ENCODE data around the gene CCNB2. TPM values are rescaled to one million over a fixed set of nuclear protein-coding genes. Genes with fewer than 3 reads are reported as not detected.

Gene CCNB2
- total and polyA plus RNA-seq, 4 donors = 1.5 to 5.1 (median 2.2) TPM

DNA sequence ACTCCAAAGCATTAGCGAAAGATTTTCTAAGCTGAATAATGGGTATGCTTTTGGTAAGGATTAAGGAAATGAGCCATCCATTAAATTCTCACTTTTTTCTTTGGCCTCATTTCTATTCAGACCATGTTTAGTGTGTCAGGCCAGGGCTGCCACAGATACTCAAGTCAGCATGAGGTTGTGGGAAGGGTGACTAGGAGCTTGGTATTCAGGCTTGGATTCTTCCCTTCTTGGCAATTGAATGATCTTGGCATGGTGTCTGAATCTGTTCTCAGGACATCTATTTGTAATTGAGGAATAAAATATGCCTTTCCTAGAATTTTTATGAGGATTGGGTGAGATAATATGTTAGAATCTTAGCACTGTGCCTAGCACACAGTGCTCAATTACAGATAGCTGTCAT, 11.2 kb downstream of the CCNB2 start:
- ATAC-seq (ENCODE audit: insufficient read depth, low FRiP score) (no peak), DNase-seq (no peak)
- Histone ChIP-seq H3K27ac (ENCODE audit: low read depth in 1 of 2, low read length in 1 of 2) (no peak overlapping the region), H3K27me3 (ENCODE audit: control insufficient read depth in 3 of 3, insufficient read depth in 3 of 3, low read length in 2 of 3) (no peaks in the 10 kb centered on the region), H3K4me3 (no peak overlapping the region), H3K36me3 (ENCODE audit: control insufficient read depth in 4 of 4, insufficient read depth in 4 of 4, low read length in 4 of 4) (peaks cover 0 to 17% (median 8%) of the 10 kb centered on the region in 4 donors), H3K9me3 (ENCODE audit: control insufficient read depth in 4 of 4, insufficient read depth in 3 of 4, low read length in 3 of 4) (no peaks in the 10 kb centered on the region), H3K4me1 (ENCODE audit: control insufficient read depth in 5 of 5, insufficient read depth in 5 of 5, low read length in 5 of 5) (no peaks in the 10 kb centered on the region), H3K9ac (ENCODE audit: insufficient read depth in 1 of 2, low read length in 2 of 2) (no peak overlapping the region)
- 100% methylated on average over 1 of the region's 1 CpG for WGBS, 2 donors
- TF ChIP-seq, protein P1, sequence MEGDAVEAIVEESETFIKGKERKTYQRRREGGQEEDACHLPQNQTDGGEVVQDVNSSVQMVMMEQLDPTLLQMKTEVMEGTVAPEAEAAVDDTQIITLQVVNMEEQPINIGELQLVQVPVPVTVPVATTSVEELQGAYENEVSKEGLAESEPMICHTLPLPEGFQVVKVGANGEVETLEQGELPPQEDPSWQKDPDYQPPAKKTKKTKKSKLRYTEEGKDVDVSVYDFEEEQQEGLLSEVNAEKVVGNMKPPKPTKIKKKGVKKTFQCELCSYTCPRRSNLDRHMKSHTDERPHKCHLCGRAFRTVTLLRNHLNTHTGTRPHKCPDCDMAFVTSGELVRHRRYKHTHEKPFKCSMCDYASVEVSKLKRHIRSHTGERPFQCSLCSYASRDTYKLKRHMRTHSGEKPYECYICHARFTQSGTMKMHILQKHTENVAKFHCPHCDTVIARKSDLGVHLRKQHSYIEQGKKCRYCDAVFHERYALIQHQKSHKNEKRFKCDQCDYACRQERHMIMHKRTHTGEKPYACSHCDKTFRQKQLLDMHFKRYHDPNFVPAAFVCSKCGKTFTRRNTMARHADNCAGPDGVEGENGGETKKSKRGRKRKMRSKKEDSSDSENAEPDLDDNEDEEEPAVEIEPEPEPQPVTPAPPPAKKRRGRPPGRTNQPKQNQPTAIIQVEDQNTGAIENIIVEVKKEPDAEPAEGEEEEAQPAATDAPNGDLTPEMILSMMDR (IDR thresholded peaks at IDR 0.05; ENCODE audit: control extremely low read depth, extremely low read depth) = no peak

DNA sequence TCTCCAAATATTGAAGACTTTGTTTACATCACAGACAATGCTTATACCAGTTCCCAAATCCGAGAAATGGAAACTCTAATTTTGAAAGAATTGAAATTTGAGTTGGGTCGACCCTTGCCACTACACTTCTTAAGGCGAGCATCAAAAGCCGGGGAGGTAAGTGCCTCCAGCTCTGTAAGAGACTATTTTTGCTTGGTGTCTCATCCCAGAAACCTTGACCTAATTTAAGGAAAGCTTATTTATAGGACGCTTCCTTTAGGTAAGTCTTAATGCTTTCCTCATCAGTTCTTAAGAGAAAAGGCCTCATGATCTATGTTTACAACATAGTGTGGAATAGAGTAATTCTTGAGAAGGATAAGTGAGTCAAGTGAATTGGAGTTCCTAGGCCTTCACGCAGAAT, 11.8 kb downstream of the CCNB2 start:
- no peak for DNase-seq
- Histone ChIP-seq H3K27me3 (ENCODE audit: control insufficient read depth in 3 of 3, insufficient read depth in 3 of 3, low read length in 2 of 3) (no peaks in the 10 kb centered on the region), H3K4me1 (ENCODE audit: control insufficient read depth in 5 of 5, insufficient read depth in 5 of 5, low read length in 5 of 5) (no peaks in the 10 kb centered on the region), H3K36me3 (ENCODE audit: control insufficient read depth in 4 of 4, insufficient read depth in 4 of 4, low read length in 4 of 4) (peaks cover 0 to 17% (median 8%) of the 10 kb centered on the region in 4 donors), H3K4me3 (no peak overlapping the region), H3K9me3 (ENCODE audit: control insufficient read depth in 4 of 4, insufficient read depth in 3 of 4, low read length in 3 of 4) (no peaks in the 10 kb centered on the region), H3K27ac (ENCODE audit: low read depth in 1 of 2, low read length in 1 of 2) (no peak overlapping the region), H3K9ac (ENCODE audit: insufficient read depth in 1 of 2, low read length in 2 of 2) (no peak overlapping the region)
- TF ChIP-seq, protein P1 (IDR thresholded peaks at IDR 0.05; ENCODE audit: control extremely low read depth, extremely low read depth) = no peak
- ATAC-seq (ENCODE audit: insufficient read depth, low FRiP score) = no peak
- WGBS, 2 donors = 97% methylated on average over 6 of the region's 6 CpGs

DNA sequence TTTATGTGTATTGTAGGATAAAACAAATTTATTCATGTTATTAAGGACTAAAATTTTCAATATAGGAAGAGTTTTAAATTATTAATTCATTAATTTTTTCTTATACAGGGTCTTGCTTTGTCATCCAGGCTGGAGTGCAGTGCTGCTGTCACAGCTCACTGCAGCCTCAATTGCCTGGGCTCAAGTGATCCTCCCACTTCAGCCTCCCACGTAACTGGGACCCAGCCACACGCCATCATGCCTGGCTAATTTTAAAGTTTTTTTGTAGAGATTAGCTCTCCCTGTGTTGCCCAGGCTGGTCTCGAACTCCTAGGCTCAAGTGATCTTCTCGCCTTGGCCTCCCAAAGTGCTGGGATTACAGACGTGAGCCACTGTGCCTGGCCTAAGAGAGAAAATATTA, 14.7 kb downstream of the CCNB2 start:
- Histone ChIP-seq H3K36me3 (ENCODE audit: control insufficient read depth in 4 of 4, insufficient read depth in 4 of 4, low read length in 4 of 4) (peaks cover 0 to 21% (median 8%) of the 10 kb centered on the region in 4 donors), H3K27me3 (ENCODE audit: control insufficient read depth in 3 of 3, insufficient read depth in 3 of 3, low read length in 2 of 3) (no peaks in the 10 kb centered on the region), H3K9ac (ENCODE audit: insufficient read depth in 1 of 2, low read length in 2 of 2) (no peak overlapping the region), H3K9me3 (ENCODE audit: control insufficient read depth in 4 of 4, insufficient read depth in 3 of 4, low read length in 3 of 4) (no peaks in the 10 kb centered on the region), H3K4me3 (no peak overlapping the region), H3K27ac (ENCODE audit: low read depth in 1 of 2, low read length in 1 of 2) (no peak overlapping the region), H3K4me1 (ENCODE audit: control insufficient read depth in 5 of 5, insufficient read depth in 5 of 5, low read length in 5 of 5) (no peaks in the 10 kb centered on the region)
- 97 to 98% methylated on average over 5 of the region's 5 CpGs for WGBS, 2 donors
- ATAC-seq (ENCODE audit: insufficient read depth, low FRiP score) (no peak), DNase-seq (no peak)
- TF ChIP-seq, protein P1 (IDR thresholded peaks at IDR 0.05; ENCODE audit: control extremely low read depth, extremely low read depth) = no peak

DNA sequence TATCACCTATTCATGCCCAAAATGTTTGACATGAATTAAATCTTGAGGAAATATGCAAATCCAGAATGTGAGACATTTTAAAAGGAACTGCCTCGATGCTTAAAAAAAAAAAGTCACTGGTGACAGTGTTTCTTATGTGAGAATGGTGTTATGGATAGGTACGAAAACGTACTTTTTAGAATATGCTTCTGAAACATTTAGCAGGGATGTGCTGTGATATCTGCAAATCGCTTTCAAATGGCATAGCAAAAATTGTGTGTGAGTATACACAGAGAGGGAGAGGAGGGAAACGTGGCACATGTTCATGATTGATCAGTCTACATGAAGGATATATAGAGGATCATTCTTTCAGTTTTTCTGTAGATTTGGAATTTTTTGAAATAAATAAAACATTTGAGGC, 16.0 kb downstream of the CCNB2 start:
- no peak for ATAC-seq (ENCODE audit: insufficient read depth, low FRiP score)
- H3K27ac ChIP-seq (ENCODE audit: low read depth in 1 of 2, low read length in 1 of 2) = no peak overlapping the region
- no peaks in the 10 kb centered on the region for H3K9me3 ChIP-seq (ENCODE audit: control insufficient read depth in 4 of 4, insufficient read depth in 3 of 4, low read length in 3 of 4)
- TF ChIP-seq, protein P1 (IDR thresholded peaks at IDR 0.05; ENCODE audit: control extremely low read depth, extremely low read depth) = no peak
- 95 to 96% methylated on average over 5 of the region's 5 CpGs for WGBS, 2 donors
- H3K9ac ChIP-seq (ENCODE audit: insufficient read depth in 1 of 2, low read length in 2 of 2) = no peak overlapping the region
- no peaks in the 10 kb centered on the region for H3K27me3 ChIP-seq (ENCODE audit: control insufficient read depth in 3 of 3, insufficient read depth in 3 of 3, low read length in 2 of 3)
- DNase-seq = no peak
- H3K4me1 ChIP-seq (ENCODE audit: control insufficient read depth in 5 of 5, insufficient read depth in 5 of 5, low read length in 5 of 5) = no peaks in the 10 kb centered on the region
- H3K4me3 ChIP-seq = no peak overlapping the region
- peaks cover 0 to 21% (median 9%) of the 10 kb centered on the region in 4 donors for H3K36me3 ChIP-seq (ENCODE audit: control insufficient read depth in 4 of 4, insufficient read depth in 4 of 4, low read length in 4 of 4)
